GM12801 (cell line): ENCODE measurements around the gene CAMSAP3.

Experiments used
- CTCF ChIP-seq: IDR thresholded peaks from one replicate; pipeline ENCODE4 v1.5.1; 2011; ENCODE audit warnings: control low read depth; ENCODE audit not compliant: insufficient read length; ENCODE audit errors: extremely low read depth

CAMSAP3 gene

GRCh38 chr19:7552781-7553180 lies 42.9 kb upstream of the CAMSAP3 start:
- TF ChIP-seq CTCF: no peak

GRCh38 chr19:7554565-7554964 lies 41.1 kb upstream of the CAMSAP3 start:
- no peak for TF ChIP-seq CTCF

GRCh38 chr19:7554990-7555864 lies 40.4 kb upstream of the CAMSAP3 start:
- TF ChIP-seq CTCF: no peak

DNA sequence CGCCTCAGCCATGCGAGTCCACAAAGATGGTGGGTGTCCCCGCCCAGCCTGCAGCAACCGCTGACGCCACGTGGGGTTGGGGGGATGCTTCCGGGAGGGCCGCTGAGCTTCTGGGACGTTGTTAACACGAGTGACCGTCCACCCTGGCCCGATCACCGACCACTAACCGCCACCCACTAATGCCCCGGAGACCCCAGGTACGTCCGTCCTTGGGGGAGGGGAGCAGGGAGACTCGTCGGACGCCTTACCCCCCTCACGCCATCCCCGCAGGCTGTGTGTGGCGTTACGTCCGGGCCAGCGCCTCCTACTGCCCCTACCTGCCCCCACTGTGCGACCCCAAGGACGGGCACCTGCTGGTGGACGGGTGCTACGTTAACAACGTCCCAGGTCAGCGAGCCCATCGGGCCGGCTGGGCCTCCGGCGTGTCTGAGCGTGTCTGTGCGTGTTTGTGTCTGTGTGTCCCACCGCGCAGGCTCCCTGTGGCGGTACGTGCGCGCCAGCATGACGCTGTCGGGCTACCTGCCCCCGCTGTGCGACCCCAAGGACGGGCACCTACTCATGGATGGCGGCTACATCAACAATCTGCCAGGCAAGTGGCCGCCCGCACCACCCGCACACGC lies 38.9 kb upstream of the CAMSAP3 start:
- no peak for TF ChIP-seq CTCF

- TF ChIP-seq CTCF: no peak
Observed at GRCh38 chr19:7558667-7559066, 37.0 kb upstream of the CAMSAP3 start.

DNA sequence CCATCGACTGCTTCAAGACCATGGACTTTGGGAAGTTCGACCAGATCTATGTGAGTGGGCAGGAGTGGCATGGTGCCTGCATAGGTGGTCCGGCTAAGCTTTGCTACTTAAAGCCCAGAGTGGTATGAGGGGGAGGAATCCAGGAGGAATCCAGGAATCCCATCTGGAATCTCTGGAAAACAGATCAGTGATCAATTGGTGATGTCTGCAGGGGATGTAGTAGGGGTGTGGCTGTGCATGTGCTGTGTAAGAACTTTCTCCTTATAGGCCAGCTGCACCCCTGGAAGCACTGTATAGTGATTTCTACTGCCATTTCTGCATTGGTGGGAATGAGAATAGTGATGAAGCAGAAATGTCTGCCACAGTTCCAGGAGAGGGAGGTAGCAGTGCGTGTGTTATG lies 36.6 kb upstream of the CAMSAP3 start:
- TF ChIP-seq CTCF: no peak

DNA sequence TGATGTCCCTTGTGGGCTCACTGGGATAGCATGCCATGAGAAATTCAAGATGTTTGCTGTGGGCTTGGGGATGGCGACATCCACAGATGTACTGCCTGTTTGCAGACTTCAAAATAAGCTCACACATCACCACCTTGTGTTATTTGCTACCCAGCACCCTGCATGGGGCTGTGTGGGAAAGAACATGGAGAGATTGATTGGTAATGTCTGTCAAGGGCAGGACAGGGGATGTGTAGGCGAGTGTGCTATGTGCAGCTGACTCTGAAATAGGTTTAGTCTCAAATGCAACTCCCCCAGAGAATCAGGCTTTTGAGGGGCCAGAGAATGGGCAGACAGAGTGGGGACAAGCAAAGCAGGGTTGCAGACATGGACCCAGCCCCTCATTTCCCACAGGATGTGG lies 35.4 kb upstream of the CAMSAP3 start:
- no peak for TF ChIP-seq CTCF
